HG02759 (cell line): ENCODE measurements around the gene CYP1A2.

ENCODE experiments used
- ATAC-seq: cut with Tn5 transposase; IDR thresholded peaks from one replicate; pipeline ENCODE4 v1.9.1; 2021; ENCODE audit warnings: mild to moderate bottlenecking, moderate library complexity; ENCODE audit not compliant: unreplicated experiment

The CYP1A2 gene

DNA sequence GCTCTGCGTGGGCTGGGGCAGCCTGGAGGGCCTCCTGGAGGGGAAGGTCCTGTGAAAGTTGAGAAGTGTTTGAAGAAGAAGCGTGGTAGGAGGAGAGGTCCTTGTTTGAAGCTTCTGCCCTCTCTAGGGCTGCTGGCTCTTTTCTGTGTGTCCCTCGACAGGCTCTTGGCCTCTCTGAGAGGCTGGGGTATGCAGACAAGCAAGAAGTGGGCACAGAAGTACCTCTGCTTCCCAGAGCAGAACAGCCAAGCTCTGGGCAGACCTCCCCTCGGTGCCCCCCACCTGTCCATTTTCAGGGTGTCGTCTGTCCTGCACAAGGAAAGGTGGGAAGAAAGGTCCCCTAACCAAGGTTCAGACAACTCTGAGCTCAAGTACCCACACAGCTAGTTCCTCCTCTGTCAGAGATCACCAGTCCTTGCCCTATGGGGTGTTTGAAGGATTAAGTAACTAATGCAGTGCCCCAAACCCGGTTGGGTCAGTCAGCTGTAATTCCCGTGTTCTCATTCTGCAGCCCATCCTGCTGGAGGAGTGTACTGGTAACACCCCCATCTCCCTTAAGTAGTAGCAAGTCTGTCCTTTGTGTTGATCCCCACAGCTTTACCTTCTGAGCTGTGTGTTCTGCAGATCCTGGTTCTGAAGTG lies 39.5 kb downstream of the CYP1A2 start:
- no peak for ATAC-seq

DNA sequence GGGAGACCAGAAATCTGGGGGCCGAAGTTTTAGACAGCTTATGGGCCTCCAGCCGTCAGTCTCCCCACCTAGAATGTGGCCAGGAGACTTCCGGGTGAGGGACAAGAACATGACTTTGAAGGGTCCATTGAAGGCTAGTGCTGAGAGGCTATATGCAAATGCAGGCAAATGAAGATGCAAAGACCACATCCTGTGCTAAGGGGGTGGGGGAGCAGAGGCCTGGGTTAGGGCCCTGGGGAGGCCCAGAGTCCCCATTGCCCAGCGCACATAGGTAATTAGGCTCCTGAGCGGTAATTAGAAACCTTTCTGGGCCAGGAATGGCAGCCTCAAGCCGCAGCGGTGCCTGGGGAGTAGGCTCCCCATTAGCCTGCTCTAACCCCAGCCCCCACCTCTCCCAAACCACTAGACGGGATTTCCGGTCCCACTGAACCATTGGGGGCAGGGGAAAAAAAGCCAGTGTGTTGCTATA lies 40.1 kb downstream of the CYP1A2 start:
- ATAC-seq = peak; percentile 29

DNA sequence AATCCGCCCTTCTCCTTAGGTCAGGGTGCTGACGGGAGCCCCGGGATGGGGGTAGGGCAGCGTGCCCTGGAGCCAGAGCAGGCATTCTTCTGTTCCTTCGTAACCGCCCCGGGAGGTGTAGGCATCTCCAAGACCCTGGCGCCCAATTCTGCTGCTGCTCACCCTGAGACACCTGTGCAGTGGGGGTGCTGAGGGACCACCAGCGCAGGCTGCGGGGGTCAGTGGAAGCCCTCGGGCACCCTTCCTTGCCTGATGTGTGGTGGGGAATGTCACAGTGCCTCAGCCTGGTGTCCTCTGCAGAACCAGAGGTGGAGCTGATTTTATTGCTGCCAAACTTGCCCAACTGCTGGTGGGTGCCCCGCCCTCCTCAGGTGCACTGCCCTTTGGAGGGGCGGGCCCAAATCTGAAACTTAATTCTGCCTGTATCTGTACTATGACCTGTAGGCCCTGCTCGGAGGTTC lies 40.6 kb downstream of the CYP1A2 start:
- ATAC-seq = no peak

DNA sequence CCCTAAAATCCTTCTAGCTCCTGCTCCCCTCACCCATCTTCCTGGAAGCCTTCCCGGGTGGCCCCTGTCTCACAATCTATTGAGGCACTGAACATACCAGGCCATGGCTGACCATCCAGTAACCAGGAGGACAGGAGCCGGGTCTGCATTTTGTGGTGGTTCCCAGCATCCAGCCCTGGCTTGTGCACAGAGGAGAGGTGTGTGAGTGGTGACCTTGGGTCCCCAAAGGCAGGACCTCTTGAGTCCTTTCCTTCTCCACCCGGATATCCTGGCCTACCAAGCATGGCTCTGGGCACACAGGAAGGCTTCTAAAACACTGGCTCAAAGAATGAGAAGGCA lies 41.1 kb downstream of the CYP1A2 start:
- ATAC-seq = no peak

DNA sequence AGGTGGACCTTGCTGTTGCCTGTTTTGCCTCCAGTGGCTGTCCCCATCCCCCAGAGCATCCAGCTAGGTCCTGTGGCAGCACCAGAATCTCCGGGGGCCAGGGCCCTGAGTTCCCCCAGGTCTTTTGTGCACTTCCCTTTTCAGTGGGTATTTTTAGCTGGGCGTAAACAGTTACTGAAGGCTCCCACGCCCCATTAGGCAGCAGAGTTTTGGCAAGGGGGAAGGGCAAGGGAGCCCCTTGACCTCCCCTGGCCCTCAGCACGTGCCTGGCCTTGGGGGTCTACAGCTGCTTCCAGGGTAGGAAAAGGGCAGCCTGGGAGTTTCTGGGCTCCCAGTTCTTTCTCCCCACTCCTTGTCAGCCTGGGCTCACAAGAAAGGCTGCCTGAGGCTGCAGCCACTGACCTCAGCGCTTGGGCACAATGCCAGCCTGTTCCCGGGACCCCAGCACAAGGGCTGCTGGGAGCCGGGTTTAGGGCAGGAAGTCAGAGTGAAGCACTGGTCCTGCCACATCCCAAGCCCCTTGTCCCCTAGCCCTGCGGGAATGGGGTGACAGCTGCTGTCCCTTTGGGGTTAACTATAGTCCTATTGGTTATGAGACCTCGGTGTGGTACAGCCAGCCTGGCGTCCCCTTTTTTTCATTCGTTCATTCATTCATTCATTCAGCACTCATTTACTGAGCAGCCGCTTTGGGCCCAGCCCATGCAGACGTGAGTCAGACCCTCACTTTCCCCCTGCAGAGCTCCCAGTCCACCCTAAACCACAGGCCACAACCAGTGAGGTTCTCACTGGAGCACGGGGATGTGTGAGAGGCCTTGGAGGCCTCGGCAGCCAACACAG lies 41.7 kb downstream of the CYP1A2 start:
- ATAC-seq = no peak

DNA sequence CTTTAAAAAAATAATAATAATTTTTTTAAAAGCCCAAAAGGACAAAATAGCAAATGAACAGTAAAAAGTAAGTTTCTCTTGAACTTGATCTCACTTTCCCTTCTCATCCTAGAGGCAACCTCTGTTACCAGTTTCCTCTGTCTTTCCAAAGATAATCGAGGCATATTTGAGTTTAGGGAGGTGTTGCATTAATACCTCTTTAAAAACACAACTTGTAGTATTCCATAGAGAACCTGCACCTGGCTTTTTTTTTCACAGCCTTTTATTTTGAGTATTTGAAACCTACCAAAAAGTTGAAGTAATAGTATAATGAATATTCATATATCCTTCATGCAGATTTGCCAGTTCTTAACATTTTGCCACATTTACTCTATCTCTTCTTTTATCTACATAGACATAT lies 42.4 kb downstream of the CYP1A2 start:
- no peak for ATAC-seq

DNA sequence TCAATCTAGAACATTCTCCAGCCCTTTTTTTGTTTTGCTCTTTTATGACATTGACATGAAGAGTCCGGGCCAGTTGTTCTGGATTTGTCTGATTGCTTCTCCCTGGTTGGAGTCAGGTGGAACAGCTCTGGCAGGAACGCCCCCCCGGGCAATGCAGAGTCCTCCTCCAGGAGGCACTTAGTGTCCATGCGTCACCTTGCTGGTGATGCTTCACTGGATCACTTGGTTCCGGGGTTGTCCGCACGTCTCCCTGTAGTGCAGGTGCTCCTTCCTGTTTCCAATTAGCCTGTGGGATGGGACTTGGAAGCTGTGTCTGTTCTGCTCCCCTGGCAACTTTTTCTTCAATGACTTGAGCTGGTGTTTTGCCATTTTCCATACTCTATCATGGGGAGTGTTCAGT lies 43.0 kb downstream of the CYP1A2 start:
- ATAC-seq = no peak

DNA sequence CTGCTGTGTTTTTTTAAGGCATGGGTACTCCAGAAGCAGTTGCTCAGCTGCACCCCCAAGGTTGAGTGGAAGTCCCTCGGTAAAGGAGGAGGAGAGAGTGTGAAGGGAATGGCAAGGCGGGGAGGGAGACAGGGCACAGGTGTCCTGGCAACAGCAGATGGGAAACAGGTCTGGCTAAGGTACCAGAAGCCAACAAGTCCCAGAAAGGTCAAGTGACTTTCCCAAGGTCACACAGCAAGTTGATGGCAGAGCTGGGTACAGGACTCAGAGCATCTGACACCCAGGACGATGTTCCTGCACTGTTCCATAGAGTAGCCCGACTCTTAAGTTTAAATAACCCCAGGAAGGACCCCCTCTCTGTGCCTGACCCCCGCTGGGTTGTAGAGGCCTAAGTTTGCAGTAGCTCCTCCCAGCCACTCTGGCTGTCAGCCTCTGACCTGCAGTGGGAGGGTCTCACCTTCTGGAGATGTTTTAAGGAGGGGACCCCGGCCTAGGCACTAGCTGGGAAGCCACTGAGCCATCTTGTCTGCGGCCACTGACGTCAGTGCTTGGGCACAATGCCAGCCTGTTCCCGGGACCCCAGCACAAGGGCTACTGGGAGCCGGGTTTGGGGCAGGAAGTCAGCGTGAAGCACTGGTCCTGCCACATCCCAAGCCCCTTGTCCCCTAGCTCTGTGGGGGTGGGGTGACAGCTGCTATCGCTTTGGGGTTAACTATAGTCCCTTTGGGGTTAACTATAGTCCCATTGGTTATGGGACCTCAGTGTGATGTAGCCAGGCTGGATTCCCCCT lies 43.8 kb downstream of the CYP1A2 start:
- ATAC-seq = no peak

DNA sequence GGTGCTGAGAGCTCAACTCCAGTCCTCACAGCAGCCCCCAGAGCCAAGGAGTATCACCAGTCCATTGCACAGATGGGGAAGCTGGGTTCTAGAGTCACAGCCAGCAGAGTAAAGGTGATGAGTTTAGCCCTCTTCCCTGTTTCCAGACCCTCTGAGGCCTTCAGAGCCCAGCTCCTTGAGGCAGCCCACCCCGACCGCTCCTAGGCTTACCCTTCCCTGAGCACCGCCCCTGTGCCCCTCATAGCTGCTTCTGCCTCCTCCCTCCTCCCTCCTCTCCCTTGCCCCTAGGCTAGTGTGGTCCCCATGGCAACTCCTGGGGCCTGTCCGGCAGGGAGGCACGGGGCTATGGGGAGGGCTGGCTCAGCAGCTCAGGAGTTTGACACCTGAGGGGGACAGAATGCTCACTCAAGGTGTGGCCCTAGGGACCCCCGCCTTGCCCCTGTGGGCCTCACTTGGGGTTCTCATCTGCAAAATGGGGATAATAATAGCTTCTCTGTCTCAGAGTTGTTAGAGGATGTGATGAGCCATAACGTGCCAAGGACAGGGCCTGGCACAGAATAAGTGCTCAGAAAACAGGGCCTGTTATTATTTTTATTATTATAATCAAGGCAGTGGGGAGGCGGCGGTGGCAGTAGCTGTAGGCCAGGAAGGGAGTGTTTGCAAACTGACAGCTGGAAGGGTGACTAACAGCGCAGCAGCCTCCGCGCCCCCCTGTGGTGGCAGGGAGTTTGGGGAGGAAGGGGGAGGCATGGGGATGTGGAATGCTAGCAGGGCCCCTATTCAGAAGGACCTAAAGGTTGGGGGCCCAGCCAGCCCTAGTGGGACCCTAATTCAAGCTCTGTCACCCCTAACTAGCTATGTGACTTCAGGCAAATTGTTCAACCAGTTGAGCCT lies 44.7 kb downstream of the CYP1A2 start:
- no peak for ATAC-seq

DNA sequence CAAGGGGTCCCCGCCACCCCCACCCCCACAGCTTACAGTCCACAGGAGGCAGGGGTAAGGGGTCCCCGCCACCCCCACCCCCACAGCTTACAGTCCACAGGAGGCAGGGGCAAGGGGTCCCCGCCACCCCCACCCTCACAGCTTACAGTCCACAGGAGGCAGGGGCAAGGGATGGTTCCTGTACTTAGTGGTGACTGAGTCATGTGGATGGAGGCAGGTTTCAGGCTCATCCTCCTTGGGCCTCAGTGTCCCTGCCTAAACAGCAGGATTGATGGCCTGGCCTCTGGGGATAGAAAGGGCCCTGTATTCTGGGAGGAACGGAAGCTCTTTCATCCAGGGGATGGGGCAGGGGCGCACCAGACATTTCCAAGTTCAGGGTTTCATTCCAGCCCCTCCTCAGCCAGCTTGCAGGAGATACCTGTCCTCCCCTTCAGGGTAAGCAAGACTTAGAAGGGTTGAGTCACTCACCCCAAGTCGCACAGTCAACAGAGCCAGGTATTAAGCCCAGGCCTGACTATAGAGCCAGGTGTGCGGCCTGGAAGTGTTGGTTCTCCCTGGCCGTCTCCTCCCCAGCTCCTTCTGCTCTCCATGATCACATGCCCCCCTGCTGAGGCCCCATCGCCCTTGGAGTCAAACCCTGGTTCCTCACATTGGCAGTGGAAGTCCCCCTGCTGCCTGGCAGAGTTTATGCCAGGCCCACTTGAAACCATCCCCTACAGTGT lies 45.8 kb downstream of the CYP1A2 start:
- ATAC-seq = no peak

DNA sequence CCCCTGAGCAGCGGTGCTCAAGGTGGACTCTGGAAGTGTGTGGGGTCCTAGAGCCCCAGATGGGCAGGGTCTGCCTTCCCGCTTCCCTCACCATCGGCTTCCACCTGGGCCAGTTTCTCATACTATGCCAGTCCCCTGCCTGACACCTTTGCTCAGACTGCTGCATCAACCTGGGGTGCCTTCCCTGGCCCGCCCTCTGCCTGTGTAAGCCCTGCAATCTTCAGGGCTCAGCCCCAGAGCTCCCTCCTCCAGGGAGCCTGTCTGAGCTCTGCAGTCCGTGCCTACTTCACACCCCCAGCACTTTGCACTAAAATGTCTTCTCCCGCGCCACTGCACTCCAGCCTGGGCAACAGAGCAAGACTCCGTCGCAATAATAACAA lies 46.3 kb downstream of the CYP1A2 start:
- ATAC-seq = no peak

DNA sequence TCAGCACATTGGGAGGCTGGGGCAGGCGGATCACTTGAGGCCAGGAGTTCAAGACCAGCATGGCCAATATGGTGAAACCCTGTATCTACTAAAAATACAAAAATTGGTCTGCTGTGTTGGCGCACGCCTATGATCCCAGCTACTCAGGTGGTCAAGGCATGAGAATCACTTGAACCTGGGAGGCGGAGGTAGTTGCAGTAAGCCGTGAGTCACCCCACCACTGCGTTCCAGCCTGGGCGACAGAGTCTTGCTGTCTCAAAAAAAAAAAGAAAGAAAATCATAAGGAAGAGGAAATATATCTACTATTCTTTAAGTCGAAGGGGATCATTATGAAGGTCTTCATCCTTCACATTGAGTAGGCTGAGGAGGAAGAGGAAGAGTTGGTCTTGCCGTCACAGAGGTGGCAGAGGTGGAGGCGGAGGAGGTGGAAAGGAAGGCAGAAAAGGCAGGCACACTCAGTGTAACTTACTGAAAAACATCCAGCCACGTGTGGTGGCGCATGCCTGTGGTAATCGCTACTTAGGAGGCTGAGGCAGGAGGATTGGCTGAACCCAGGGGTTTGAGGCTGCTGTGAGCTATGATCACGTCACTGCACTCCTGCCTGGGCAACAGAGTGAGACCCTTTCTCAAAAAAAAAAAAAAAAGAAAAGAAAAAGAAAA lies 47.5 kb downstream of the CYP1A2 start:
- no peak for ATAC-seq

DNA sequence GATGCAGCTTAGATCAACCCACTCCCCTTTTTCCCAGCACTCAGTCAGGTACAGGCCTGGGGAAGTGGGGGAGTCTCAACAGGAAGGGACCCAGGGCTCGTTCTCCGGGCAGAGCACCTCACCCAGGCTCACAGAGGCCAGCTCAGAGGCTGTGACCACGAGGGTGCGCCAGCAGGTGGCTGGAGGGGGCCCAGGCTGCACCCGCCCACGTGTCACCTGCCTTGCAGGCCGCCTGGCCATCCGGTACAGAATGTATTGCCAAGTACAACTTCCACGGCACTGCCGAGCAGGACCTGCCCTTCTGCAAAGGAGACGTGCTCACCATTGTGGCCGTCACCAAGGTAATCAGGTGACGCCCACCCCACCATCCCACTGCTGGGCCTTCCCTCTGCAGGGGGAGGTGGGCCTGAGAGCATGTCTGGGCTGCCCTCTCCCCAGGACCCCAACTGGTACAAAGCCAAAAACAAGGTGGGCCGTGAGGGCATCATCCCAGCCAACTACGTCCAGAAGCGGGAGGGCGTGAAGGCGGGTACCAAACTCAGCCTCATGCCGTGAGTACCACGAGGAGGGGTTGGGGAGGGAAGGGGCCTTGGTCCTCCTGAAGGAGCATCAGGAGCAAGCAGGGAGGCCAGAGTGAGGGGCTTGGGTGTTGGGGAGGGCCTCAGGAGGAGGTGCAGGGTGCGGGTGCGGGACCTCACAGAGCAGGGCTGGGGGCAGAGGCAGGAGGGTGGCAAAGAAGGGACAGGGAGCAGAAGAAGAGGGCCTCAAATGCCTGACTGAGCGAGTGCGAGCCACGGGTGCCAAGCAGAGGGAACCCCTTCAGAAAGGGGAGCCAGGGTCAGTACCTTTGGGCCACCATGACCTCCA lies 50.0 kb downstream of the CYP1A2 start:
- ATAC-seq = no peak

DNA sequence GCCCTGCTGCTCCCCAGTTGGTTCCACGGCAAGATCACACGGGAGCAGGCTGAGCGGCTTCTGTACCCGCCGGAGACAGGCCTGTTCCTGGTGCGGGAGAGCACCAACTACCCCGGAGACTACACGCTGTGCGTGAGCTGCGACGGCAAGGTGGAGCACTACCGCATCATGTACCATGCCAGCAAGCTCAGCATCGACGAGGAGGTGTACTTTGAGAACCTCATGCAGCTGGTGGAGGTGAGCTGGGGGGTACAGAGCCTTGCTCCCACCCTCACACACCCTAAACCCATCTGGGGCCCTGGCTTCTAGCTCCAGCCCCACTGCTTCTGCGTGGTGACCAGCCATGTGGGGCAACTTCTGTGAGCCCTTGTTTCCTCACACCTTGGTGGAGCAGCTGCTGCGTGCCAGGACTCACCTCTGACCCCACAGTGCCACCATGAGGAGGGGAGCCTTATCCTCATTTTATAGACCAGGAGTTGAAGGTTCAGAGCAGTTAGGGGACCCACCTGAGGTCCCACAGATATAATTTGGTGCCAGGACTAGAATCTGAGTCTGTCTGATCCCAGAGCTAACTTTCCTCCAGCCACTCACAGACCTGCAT lies 50.7 kb downstream of the CYP1A2 start:
- ATAC-seq = no peak

DNA sequence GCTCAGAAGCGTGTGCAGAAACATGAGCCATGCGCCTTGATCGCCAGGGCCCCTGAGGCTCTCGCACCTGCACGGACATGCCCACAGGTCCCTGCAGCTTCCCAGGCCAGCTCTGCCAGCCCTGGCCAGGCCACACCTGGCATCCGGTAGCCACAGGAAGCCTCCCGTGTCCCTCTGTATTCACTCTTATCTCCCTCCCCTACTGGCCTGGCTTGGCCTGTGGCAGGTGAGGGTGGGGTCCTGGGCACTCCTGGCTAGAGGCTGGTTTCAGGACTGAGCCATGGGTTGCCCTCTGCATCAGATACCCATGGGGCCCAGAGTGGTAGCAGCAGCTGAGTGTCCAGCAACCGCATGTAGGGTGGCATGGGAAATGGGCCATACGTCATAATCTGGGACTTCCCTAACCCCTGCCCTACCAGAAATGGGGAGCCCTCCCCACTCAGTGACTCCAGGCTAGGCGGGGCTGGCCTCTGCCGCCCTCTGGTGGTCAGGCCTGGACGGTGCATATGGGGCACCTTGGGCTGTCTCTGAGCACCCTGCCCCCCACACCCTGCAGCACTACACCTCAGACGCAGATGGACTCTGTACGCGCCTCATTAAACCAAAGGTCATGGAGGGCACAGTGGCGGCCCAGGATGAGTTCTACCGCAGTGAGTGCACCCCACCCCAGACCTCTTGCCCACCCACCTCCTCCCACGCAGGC lies 51.4 kb downstream of the CYP1A2 start:
- peak; percentile 73 for ATAC-seq

DNA sequence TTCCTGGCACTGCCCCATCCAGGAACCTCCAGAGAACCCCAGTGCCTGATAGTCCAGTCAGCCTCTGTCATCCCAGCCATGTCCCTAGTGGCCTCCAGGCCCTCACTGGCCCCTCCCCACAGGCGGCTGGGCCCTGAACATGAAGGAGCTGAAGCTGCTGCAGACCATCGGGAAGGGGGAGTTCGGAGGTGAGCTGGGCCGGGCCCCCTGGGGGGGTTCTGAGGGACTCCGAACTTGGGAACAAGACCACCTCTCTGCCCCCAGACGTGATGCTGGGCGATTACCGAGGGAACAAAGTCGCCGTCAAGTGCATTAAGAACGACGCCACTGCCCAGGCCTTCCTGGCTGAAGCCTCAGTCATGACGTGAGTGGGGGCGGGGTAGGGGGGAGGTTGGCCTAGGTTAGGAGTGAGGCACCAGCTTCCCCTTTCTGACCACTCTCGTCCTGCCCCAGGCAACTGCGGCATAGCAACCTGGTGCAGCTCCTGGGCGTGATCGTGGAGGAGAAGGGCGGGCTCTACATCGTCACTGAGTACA lies 52.0 kb downstream of the CYP1A2 start:
- ATAC-seq = no peak

DNA sequence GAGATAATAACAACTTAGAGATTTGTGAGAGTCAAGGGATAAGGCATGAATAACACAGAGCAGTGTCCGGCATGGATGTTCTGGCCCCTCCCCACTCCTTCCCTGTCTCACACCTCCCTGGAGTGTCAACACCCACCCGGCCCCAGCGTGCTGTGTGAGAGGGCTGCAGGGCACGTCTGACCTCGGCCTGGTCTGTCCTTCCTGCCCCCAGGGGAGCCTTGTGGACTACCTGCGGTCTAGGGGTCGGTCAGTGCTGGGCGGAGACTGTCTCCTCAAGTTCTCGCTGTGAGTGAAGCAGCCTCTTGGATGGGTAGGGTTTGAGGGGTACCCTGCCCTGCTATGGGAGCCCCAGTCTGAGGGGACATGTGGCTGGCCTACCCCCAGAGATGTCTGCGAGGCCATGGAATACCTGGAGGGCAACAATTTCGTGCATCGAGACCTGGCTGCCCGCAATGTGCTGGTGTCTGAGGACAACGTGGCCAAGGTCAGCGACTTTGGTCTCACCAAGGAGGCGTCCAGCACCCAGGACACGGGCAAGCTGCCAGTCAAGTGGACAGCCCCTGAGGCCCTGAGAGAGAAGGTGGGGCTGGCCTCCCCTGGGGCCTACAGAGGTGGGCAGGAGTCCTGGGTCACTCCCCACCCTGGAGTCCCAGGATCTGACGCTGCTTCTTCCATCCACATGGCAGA lies 52.8 kb downstream of the CYP1A2 start:
- no peak for ATAC-seq
